Measurements from ENCODE around the gene KLC1. TPM values are rescaled to one million over a fixed set of nuclear protein-coding genes. Genes with fewer than 3 reads are reported as not detected.
A peak's percentile ranks its signal among the peaks of the same experiment; 100 is the strongest.

Gene KLC1
- total and polyA plus RNA-seq, 4 donors: 71.7 to 315 (median 222) TPM

- H3K9me3 ChIP-seq (ENCODE audit: control insufficient read depth, low read length): no peaks in the 10 kb centered on the region
- WGBS, 2 donors: 84 to 88% methylated on average over 7 of the region's 7 CpGs
- H3K27ac ChIP-seq (ENCODE audit: low read depth in 1 of 2, low read length in 2 of 2): no peak overlapping the region
- H3K4me1 ChIP-seq (ENCODE audit: control insufficient read depth in 1 of 2, insufficient read depth in 2 of 2, low read length in 2 of 2): no peaks in the 10 kb centered on the region
- H3K4me3 ChIP-seq (ENCODE audit: low read length in 2 of 2): no peak overlapping the region
- intact Hi-C loops (cut with DNase I): no loop called here
- peak in 1 of 2 donors; percentile 16 for DNase-seq
- no peaks in the 10 kb centered on the region for H3K27me3 ChIP-seq (ENCODE audit: control insufficient read depth in 1 of 2, insufficient read depth in 2 of 2, low read length in 1 of 2)
- H3K36me3 ChIP-seq (ENCODE audit: control insufficient read depth in 1 of 2, insufficient read depth in 2 of 2, low read length in 1 of 2): peaks cover 9 to 10% of the 10 kb centered on the region in 2 donors
- ATAC-seq (ENCODE audit: low FRiP score): no peak
These were observed 30.6 kb downstream of the KLC1 start for GRCh38 chr14:103659631-103660030.

DNA sequence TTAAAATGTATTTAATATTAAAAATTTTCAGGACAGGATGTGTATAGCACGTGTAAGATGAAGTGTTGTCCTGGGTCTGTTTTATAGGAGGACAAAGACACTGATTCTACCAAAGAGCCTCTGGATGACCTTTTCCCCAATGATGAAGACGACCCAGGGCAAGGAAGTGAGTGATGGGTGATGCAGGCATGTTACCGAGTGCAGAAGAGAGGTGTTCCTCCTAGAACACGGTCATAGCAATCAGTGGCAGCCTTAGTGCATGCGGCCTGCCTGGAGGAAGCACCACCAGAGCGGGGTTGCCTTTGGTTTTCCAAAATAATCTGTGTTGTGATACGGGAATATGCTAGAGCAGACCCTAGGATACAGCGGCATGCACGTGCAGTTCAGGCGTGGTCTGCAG is 33.0 kb downstream of the KLC1 start:
- no peak for ATAC-seq (ENCODE audit: low FRiP score)
- WGBS, 2 donors: 86 to 88% methylated on average over 10 of the region's 10 CpGs

GRCh38 chr14:103662591-103662990 is 33.6 kb downstream of the KLC1 start:
- Histone ChIP-seq H3K4me1 (ENCODE audit: control insufficient read depth in 1 of 2, insufficient read depth in 2 of 2, low read length in 2 of 2) (no peaks in the 10 kb centered on the region), H3K4me3 (ENCODE audit: low read length in 2 of 2) (no peak overlapping the region), H3K27me3 (ENCODE audit: control insufficient read depth in 1 of 2, insufficient read depth in 2 of 2, low read length in 1 of 2) (no peaks in the 10 kb centered on the region), H3K9me3 (ENCODE audit: control insufficient read depth, low read length) (no peaks in the 10 kb centered on the region), H3K36me3 (ENCODE audit: control insufficient read depth in 1 of 2, insufficient read depth in 2 of 2, low read length in 1 of 2) (peaks cover 2 to 5% of the 10 kb centered on the region in 2 donors), H3K27ac (ENCODE audit: low read depth in 1 of 2, low read length in 2 of 2) (no peak overlapping the region)
- 94 to 96% methylated on average over 17 of the region's 17 CpGs for WGBS, 2 donors
- ATAC-seq (ENCODE audit: low FRiP score) (no peak), DNase-seq (peak in 1 of 2 donors; percentile 51)
- intact Hi-C loops (cut with DNase I): no loop called here

More for the DNA sequence above, 33.0 kb downstream of the KLC1 start:
- Histone ChIP-seq H3K36me3 (ENCODE audit: control insufficient read depth in 1 of 2, insufficient read depth in 2 of 2, low read length in 1 of 2) (peaks cover 3 to 5% of the 10 kb centered on the region in 2 donors), H3K27ac (ENCODE audit: low read depth in 1 of 2, low read length in 2 of 2) (no peak overlapping the region), H3K4me3 (ENCODE audit: low read length in 2 of 2) (no peak overlapping the region), H3K9me3 (ENCODE audit: control insufficient read depth, low read length) (no peaks in the 10 kb centered on the region), H3K27me3 (ENCODE audit: control insufficient read depth in 1 of 2, insufficient read depth in 2 of 2, low read length in 1 of 2) (no peaks in the 10 kb centered on the region), H3K4me1 (ENCODE audit: control insufficient read depth in 1 of 2, insufficient read depth in 2 of 2, low read length in 2 of 2) (no peaks in the 10 kb centered on the region)
- peak in 1 of 2 donors; percentile 38 for DNase-seq
- intact Hi-C loops (cut with DNase I): no loop called here

DNA sequence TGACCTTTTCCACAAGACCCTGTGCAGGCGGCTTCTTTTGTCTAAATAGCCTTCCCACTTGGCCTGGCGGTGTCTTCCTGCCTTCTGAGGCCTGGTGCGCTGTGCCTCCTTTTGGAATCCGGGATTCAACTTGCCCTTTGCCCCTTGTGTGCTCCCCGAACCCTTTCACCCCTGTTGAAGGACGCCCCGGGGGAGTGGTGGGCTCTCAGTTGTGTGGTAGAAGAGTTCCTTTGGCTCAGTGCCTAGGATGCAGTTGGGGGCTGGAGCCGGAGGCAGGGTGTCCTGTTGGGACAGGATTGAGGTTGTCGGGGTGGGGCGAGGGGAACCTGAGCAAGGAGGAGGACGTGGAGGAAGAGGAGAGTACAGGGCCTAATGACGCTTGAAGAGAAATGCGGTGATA is 34.5 kb downstream of the KLC1 start:
- intact Hi-C loops (cut with DNase I): no loop called here
- Histone ChIP-seq H3K27me3 (ENCODE audit: control insufficient read depth in 1 of 2, insufficient read depth in 2 of 2, low read length in 1 of 2) (no peaks in the 10 kb centered on the region), H3K4me3 (ENCODE audit: low read length in 2 of 2) (no peak overlapping the region), H3K4me1 (ENCODE audit: control insufficient read depth in 1 of 2, insufficient read depth in 2 of 2, low read length in 2 of 2) (no peaks in the 10 kb centered on the region), H3K36me3 (ENCODE audit: control insufficient read depth in 1 of 2, insufficient read depth in 2 of 2, low read length in 1 of 2) (peaks cover 4 to 5% of the 10 kb centered on the region in 2 donors), H3K27ac (ENCODE audit: low read depth in 1 of 2, low read length in 2 of 2) (peak overlapping the region in 1 of 2 donors; percentile 22), H3K9me3 (ENCODE audit: control insufficient read depth, low read length) (no peaks in the 10 kb centered on the region)
- ATAC-seq (ENCODE audit: low FRiP score): no peak
- DNase-seq: peak in 1 of 2 donors; percentile 54
- WGBS, 2 donors: 79 to 80% methylated on average over 13 of the region's 13 CpGs

- intact Hi-C loops (cut with DNase I): no loop called here
- no peaks in the 10 kb centered on the region for H3K4me1 ChIP-seq (ENCODE audit: control insufficient read depth in 1 of 2, insufficient read depth in 2 of 2, low read length in 2 of 2)
- no peaks in the 10 kb centered on the region for H3K27me3 ChIP-seq (ENCODE audit: control insufficient read depth in 1 of 2, insufficient read depth in 2 of 2, low read length in 1 of 2)
- H3K27ac ChIP-seq (ENCODE audit: low read depth in 1 of 2, low read length in 2 of 2): no peak overlapping the region
- H3K36me3 ChIP-seq (ENCODE audit: control insufficient read depth in 1 of 2, insufficient read depth in 2 of 2, low read length in 1 of 2): peaks cover 9 to 12% of the 10 kb centered on the region in 2 donors
- WGBS, 2 donors: 83 to 84% methylated on average over 4 of the region's 4 CpGs
- DNase-seq: no peak
- H3K4me3 ChIP-seq (ENCODE audit: low read length in 2 of 2): no peak overlapping the region
- ATAC-seq (ENCODE audit: low FRiP score): no peak
- no peaks in the 10 kb centered on the region for H3K9me3 ChIP-seq (ENCODE audit: control insufficient read depth, low read length)
These were observed 38.7 kb downstream of the KLC1 start for GRCh38 chr14:103667671-103668070.

DNA sequence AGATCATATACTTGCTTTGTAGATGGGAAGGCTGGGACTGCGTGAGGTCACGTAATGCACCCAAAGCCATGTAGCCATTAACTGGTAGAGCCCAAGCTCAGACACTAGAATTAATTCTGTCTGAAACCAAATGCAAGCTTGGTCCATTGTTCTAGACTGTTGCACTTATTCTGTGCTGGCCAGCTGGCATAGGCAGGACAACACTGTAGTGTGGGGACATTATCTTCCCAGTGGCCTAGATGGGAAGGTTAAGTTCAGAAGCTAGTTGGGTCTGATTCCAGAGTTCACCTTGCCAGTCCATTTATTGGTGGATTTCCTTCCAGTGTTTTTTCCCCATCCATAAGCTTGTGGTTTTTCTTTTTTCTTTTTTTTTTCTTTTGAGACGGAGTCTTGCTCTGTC is 39.1 kb downstream of the KLC1 start:
- Histone ChIP-seq H3K4me1 (ENCODE audit: control insufficient read depth in 1 of 2, insufficient read depth in 2 of 2, low read length in 2 of 2) (no peaks in the 10 kb centered on the region), H3K9me3 (ENCODE audit: control insufficient read depth, low read length) (no peaks in the 10 kb centered on the region), H3K27me3 (ENCODE audit: control insufficient read depth in 1 of 2, insufficient read depth in 2 of 2, low read length in 1 of 2) (no peaks in the 10 kb centered on the region), H3K4me3 (ENCODE audit: low read length in 2 of 2) (no peak overlapping the region), H3K36me3 (ENCODE audit: control insufficient read depth in 1 of 2, insufficient read depth in 2 of 2, low read length in 1 of 2) (peaks cover 9 to 12% of the 10 kb centered on the region in 2 donors), H3K27ac (ENCODE audit: low read depth in 1 of 2, low read length in 2 of 2) (no peak overlapping the region)
- ATAC-seq (ENCODE audit: low FRiP score): no peak
- WGBS, 2 donors: 98 to 99% methylated on average over 3 of the region's 3 CpGs
- DNase-seq: peak in 1 of 2 donors; percentile 5
- intact Hi-C loops (cut with DNase I): no loop called here

DNA sequence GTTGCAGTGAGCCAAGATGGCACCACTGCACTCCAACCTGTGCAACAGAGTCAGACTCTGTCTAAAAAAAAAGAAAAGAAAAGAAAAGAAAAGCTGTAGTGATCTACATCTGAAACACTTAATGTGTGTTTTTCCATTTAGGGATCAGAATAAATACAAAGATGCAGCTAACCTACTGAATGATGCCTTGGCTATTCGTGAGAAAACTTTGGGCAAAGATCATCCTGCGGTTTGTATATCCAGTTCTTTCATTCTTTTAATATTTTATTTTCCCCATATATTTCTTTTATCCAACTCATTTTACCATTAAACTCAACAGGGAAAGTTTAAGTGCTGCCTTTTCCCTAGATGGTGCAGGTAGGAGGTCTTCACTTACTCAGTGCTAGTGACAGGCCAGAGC is 40.4 kb downstream of the KLC1 start:
- Histone ChIP-seq H3K36me3 (ENCODE audit: control insufficient read depth in 1 of 2, insufficient read depth in 2 of 2, low read length in 1 of 2) (peaks cover 9 to 15% of the 10 kb centered on the region in 2 donors), H3K4me1 (ENCODE audit: control insufficient read depth in 1 of 2, insufficient read depth in 2 of 2, low read length in 2 of 2) (no peaks in the 10 kb centered on the region), H3K27me3 (ENCODE audit: control insufficient read depth in 1 of 2, insufficient read depth in 2 of 2, low read length in 1 of 2) (no peaks in the 10 kb centered on the region), H3K27ac (ENCODE audit: low read depth in 1 of 2, low read length in 2 of 2) (no peak overlapping the region), H3K4me3 (ENCODE audit: low read length in 2 of 2) (no peak overlapping the region), H3K9me3 (ENCODE audit: control insufficient read depth, low read length) (no peaks in the 10 kb centered on the region)
- no peak for ATAC-seq (ENCODE audit: low FRiP score)
- no peak for DNase-seq
- 92 to 94% methylated on average over 2 of the region's 2 CpGs for WGBS, 2 donors
- intact Hi-C loops (cut with DNase I): no loop called here

DNA sequence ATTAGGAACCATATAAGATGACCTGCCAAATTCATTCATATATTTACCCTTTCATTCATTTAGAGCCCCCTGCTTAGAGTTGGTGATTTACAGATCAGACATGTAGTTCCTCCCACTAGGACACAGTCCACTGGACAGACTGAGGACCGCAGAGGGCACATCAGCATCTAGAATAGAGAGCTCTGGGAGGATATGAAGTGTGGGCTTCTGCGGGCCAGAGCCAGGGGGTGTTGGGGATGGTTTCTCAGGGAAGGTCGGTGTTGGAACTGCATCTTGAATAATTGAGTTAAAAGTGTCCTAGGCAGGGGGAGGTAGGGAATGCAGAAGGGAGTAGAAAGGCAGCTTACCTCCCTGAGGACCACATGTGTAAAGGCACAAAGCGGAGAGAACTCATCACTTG is 42.9 kb downstream of the KLC1 start:
- peaks cover 9 to 25% of the 10 kb centered on the region in 2 donors for H3K36me3 ChIP-seq (ENCODE audit: control insufficient read depth in 1 of 2, insufficient read depth in 2 of 2, low read length in 1 of 2)
- ATAC-seq (ENCODE audit: low FRiP score): no peak
- 90 to 93% methylated on average over 4 of the region's 4 CpGs for WGBS, 2 donors
- no peaks in the 10 kb centered on the region for H3K27me3 ChIP-seq (ENCODE audit: control insufficient read depth in 1 of 2, insufficient read depth in 2 of 2, low read length in 1 of 2)
- intact Hi-C loops (cut with DNase I): no loop called here
- DNase-seq: peak; percentile 8 to 10
- no peak overlapping the region for H3K4me3 ChIP-seq (ENCODE audit: low read length in 2 of 2)
- H3K4me1 ChIP-seq (ENCODE audit: control insufficient read depth in 1 of 2, insufficient read depth in 2 of 2, low read length in 2 of 2): no peaks in the 10 kb centered on the region
- no peak overlapping the region for H3K27ac ChIP-seq (ENCODE audit: low read depth in 1 of 2, low read length in 2 of 2)
- no peaks in the 10 kb centered on the region for H3K9me3 ChIP-seq (ENCODE audit: control insufficient read depth, low read length)

- no peaks in the 10 kb centered on the region for H3K9me3 ChIP-seq (ENCODE audit: control insufficient read depth, low read length)
- peaks cover 9 to 22% of the 10 kb centered on the region in 2 donors for H3K36me3 ChIP-seq (ENCODE audit: control insufficient read depth in 1 of 2, insufficient read depth in 2 of 2, low read length in 1 of 2)
- intact Hi-C loops (cut with DNase I): no loop called here
- no peaks in the 10 kb centered on the region for H3K27me3 ChIP-seq (ENCODE audit: control insufficient read depth in 1 of 2, insufficient read depth in 2 of 2, low read length in 1 of 2)
- no peaks in the 10 kb centered on the region for H3K4me1 ChIP-seq (ENCODE audit: control insufficient read depth in 1 of 2, insufficient read depth in 2 of 2, low read length in 2 of 2)
- H3K27ac ChIP-seq (ENCODE audit: low read depth in 1 of 2, low read length in 2 of 2): no peak overlapping the region
- DNase-seq (peak; percentile 4 to 56), ATAC-seq (ENCODE audit: low FRiP score) (no peak)
- 91 to 94% methylated on average over 7 to 8 of the region's 8 CpGs for WGBS, 2 donors
- H3K4me3 ChIP-seq (ENCODE audit: low read length in 2 of 2): no peak overlapping the region
These were observed 46.9 kb downstream of the KLC1 start for GRCh38 chr14:103675957-103676356.
